GM18870 (cell line): Measurements from ENCODE around the gene ALDH9A1.

Source experiments
- ATAC-seq: cut with Tn5 transposase; IDR thresholded peaks from one replicate; pipeline ENCODE4 v1.9.1; 2021; ENCODE audit warnings: moderate library complexity; ENCODE audit not compliant: unreplicated experiment

The ALDH9A1 gene

GRCh38 chr1:165628147-165628822 lies 70.1 kb downstream of the ALDH9A1 start:
- no peak for ATAC-seq

- no peak for ATAC-seq
Measured at GRCh38 chr1:165624441-165624840, 73.9 kb downstream of the ALDH9A1 start.

GRCh38 chr1:165623624-165624023 lies 74.7 kb downstream of the ALDH9A1 start:
- no peak for ATAC-seq

GRCh38 chr1:165619647-165620151 lies 78.7 kb downstream of the ALDH9A1 start:
- no peak for ATAC-seq

- ATAC-seq = no peak
Measured at GRCh38 chr1:165616987-165617546, 81.3 kb downstream of the ALDH9A1 start.

GRCh38 chr1:165616054-165616612 lies 82.2 kb downstream of the ALDH9A1 start:
- no peak for ATAC-seq
